HUES48 (cell line): Measurements from ENCODE around the gene ZNF396.

Source experiments
- H3K27ac ChIP-seq: one replicate; pipeline ENCODE4 v1.7.0; 2013; ENCODE audit warnings: low read depth, low read length, inconsistent platforms
- H3K27me3 ChIP-seq: 2 replicates; pipeline ENCODE4 v1.6.1; 2013; ENCODE audit warnings: mild to moderate bottlenecking, low read length; ENCODE audit not compliant: control insufficient read depth, insufficient read depth
- H3K36me3 ChIP-seq: 2 replicates; pipeline ENCODE4 v1.6.1; 2013; ENCODE audit warnings: low read length; ENCODE audit not compliant: control insufficient read depth, insufficient read depth
- H3K4me1 ChIP-seq: 2 replicates; pipeline ENCODE4 v1.6.1; 2013; ENCODE audit warnings: mild to moderate bottlenecking, low read length; ENCODE audit not compliant: control insufficient read depth, insufficient read depth
- H3K4me3 ChIP-seq: 2 replicates; pipeline ENCODE4 v1.5.1; 2013; ENCODE audit warnings: mild to moderate bottlenecking, low read depth, low read length
- H3K9ac ChIP-seq: 2 replicates; pipeline ENCODE4 v1.6.1; 2013; ENCODE audit warnings: mild to moderate bottlenecking, low read depth, low read length, moderate library complexity
- H3K9me3 ChIP-seq: 2 replicates; pipeline ENCODE4 v1.6.1; 2013; ENCODE audit warnings: low read length; ENCODE audit not compliant: control insufficient read depth, insufficient read depth

The ZNF396 gene

GRCh38 chr18:35376742-35377695, at the start of gene ZNF396:
Gene ZNF396 (minus strand): TSS chr18:35377337. CDS start chr18:35374292, 3,045 bp downstream.
- Histone ChIP-seq H3K27me3 (peaks cover 6% of the 10 kb centered on the region; the same call in 1 of the 2 replicates), H3K27ac (peak within 1 kb of the TSS; percentile 48), H3K36me3 (no peaks in the 10 kb centered on the region), H3K9me3 (no peaks in the 10 kb centered on the region), H3K4me1 (peaks cover 3% of the 10 kb centered on the region; the same call in 1 of the 2 replicates), H3K4me3 (peak within 1 kb of the TSS; percentile 73), H3K9ac (no peak within 1 kb of the TSS; the same call in 1 of the 2 replicates)

GRCh38 chr18:35426786-35427185, 49.6 kb upstream of the ZNF396 start:
- H3K27ac ChIP-seq: no peak overlapping the region
- peaks cover 6% of the 10 kb centered on the region; the same call in 1 of the 2 replicates for H3K4me1 ChIP-seq
- no peak overlapping the region for H3K9ac ChIP-seq
- H3K4me3 ChIP-seq: no peak overlapping the region
- no peaks in the 10 kb centered on the region for H3K27me3 ChIP-seq
- H3K36me3 ChIP-seq: no peaks in the 10 kb centered on the region
- no peaks in the 10 kb centered on the region for H3K9me3 ChIP-seq

- Histone ChIP-seq H3K36me3 (no peaks in the 10 kb centered on the region), H3K9me3 (no peaks in the 10 kb centered on the region), H3K27ac (no peak overlapping the region), H3K4me1 (peaks cover 6% of the 10 kb centered on the region; the same call in 1 of the 2 replicates), H3K4me3 (no peak overlapping the region), H3K27me3 (no peaks in the 10 kb centered on the region), H3K9ac (no peak overlapping the region)
Measured at GRCh38 chr18:35424356-35424755, 47.2 kb upstream of the ZNF396 start.

- Histone ChIP-seq H3K27me3 (no peaks in the 10 kb centered on the region), H3K9me3 (peaks cover 7% of the 10 kb centered on the region; the same call in 1 of the 2 replicates), H3K4me3 (no peak overlapping the region), H3K27ac (no peak overlapping the region), H3K36me3 (no peaks in the 10 kb centered on the region), H3K4me1 (peaks cover 6% of the 10 kb centered on the region; the same call in 1 of the 2 replicates), H3K9ac (no peak overlapping the region)
Measured at GRCh38 chr18:35422237-35422636, 45.1 kb upstream of the ZNF396 start.

GRCh38 chr18:35418610-35419009, 41.5 kb upstream of the ZNF396 start:
- H3K9ac ChIP-seq: no peak overlapping the region
- no peak overlapping the region for H3K27ac ChIP-seq
- no peaks in the 10 kb centered on the region for H3K36me3 ChIP-seq
- H3K9me3 ChIP-seq: peaks cover 11% of the 10 kb centered on the region
- H3K4me1 ChIP-seq: peaks cover 6% of the 10 kb centered on the region; the same call in 1 of the 2 replicates
- no peak overlapping the region for H3K4me3 ChIP-seq
- no peaks in the 10 kb centered on the region for H3K27me3 ChIP-seq

GRCh38 chr18:35417223-35417622, 40.1 kb upstream of the ZNF396 start:
- Histone ChIP-seq H3K9me3 (peaks cover 11% of the 10 kb centered on the region), H3K27ac (no peak overlapping the region), H3K36me3 (no peaks in the 10 kb centered on the region), H3K4me3 (no peak overlapping the region), H3K4me1 (no peaks in the 10 kb centered on the region), H3K9ac (no peak overlapping the region), H3K27me3 (no peaks in the 10 kb centered on the region)

GRCh38 chr18:35415511-35416073, 38.5 kb upstream of the ZNF396 start:
- Histone ChIP-seq H3K4me1 (no peaks in the 10 kb centered on the region), H3K27me3 (no peaks in the 10 kb centered on the region), H3K36me3 (no peaks in the 10 kb centered on the region), H3K4me3 (no peak overlapping the region), H3K27ac (no peak overlapping the region), H3K9ac (no peak overlapping the region), H3K9me3 (peaks cover 11% of the 10 kb centered on the region)

- Histone ChIP-seq H3K9ac (no peak overlapping the region), H3K36me3 (no peaks in the 10 kb centered on the region), H3K4me3 (no peak overlapping the region), H3K27me3 (no peaks in the 10 kb centered on the region), H3K27ac (no peak overlapping the region), H3K9me3 (peaks cover 11% of the 10 kb centered on the region), H3K4me1 (no peaks in the 10 kb centered on the region)
Measured at GRCh38 chr18:35413163-35413511, 36.0 kb upstream of the ZNF396 start.

GRCh38 chr18:35411625-35412351, 34.7 kb upstream of the ZNF396 start:
- Histone ChIP-seq H3K36me3 (no peaks in the 10 kb centered on the region), H3K4me1 (no peaks in the 10 kb centered on the region), H3K27me3 (no peaks in the 10 kb centered on the region), H3K4me3 (no peak overlapping the region), H3K27ac (no peak overlapping the region), H3K9ac (no peak overlapping the region), H3K9me3 (no peaks in the 10 kb centered on the region)

- H3K4me3 ChIP-seq: no peak overlapping the region
- H3K9ac ChIP-seq: no peak overlapping the region
Measured at GRCh38 chr18:35410561-35410960, 33.4 kb upstream of the ZNF396 start.

More at GRCh38 chr18:35410561-35410960, 33.4 kb upstream of the ZNF396 start:
- no peak overlapping the region for H3K27ac ChIP-seq
- no peaks in the 10 kb centered on the region for H3K4me1 ChIP-seq
- no peaks in the 10 kb centered on the region for H3K27me3 ChIP-seq
- no peaks in the 10 kb centered on the region for H3K36me3 ChIP-seq
- H3K9me3 ChIP-seq: no peaks in the 10 kb centered on the region
